Neural crest cell (in vitro differentiated cells): ENCODE results near the gene BTNL8. TPM values are rescaled to one million over a fixed set of nuclear protein-coding genes. Genes with fewer than 3 reads are reported as not detected.

Experiments used
- DNase-seq: peaks from one replicate; pipeline ENCODE4 v3.0.0; 2021; ENCODE audit warnings: low read depth, mixed read lengths, low spot score
- H3K27ac Mint-ChIP-seq: one replicate; pipeline ENCODE4 v1.8.0; 2021; ENCODE audit warnings: mild to moderate bottlenecking, mixed read lengths; ENCODE audit not compliant: unreplicated experiment
- H3K27me3 Mint-ChIP-seq: 2 replicates; pipeline ENCODE4 v1.8.0; 2021; ENCODE audit warnings: low read depth, mild to moderate bottlenecking, mixed read lengths
- H3K36me3 Mint-ChIP-seq: 2 replicates; pipeline ENCODE4 v1.8.0; 2021; ENCODE audit warnings: low read depth, mild to moderate bottlenecking, mixed read lengths
- H3K4me1 Mint-ChIP-seq: 2 replicates; pipeline ENCODE4 v1.8.0; 2021; ENCODE audit warnings: mixed read lengths
- H3K4me3 Mint-ChIP-seq: one replicate; pipeline ENCODE4 v1.8.0; 2021; ENCODE audit warnings: mild to moderate bottlenecking, mixed read lengths
- H3K9me3 Mint-ChIP-seq: 2 replicates; pipeline ENCODE4 v1.8.0; 2021; ENCODE audit warnings: mixed read lengths
- total RNA-seq: library from RNA; stranded (reverse); gene quantifications from 2 replicates; pipeline ENCODE4 v1.2.1, GENCODE V29; 2021
- TF ChIP-seq, protein P1 (sequence below): fragments of 200-600 bp; sonication (generic); conservative IDR thresholded peaks from 2 replicates; pipeline ENCODE4 v1.5.0; 2021; ENCODE audit warnings: antibody characterized with exemption, mild to moderate bottlenecking

The BTNL8 gene
- total RNA-seq, 1 donor from 2014 or later, result not detected

- Mint-ChIP-seq H3K27me3 (peaks cover 33% of the 10 kb centered on the region), H3K4me3 (no peak overlapping the region), H3K27ac (no peak overlapping the region), H3K36me3 (no peaks in the 10 kb centered on the region), H3K9me3 (no peaks in the 10 kb centered on the region), H3K4me1 (peaks cover 5% of the 10 kb centered on the region)
- DNase-seq, result no peak
- TF ChIP-seq, protein P1, sequence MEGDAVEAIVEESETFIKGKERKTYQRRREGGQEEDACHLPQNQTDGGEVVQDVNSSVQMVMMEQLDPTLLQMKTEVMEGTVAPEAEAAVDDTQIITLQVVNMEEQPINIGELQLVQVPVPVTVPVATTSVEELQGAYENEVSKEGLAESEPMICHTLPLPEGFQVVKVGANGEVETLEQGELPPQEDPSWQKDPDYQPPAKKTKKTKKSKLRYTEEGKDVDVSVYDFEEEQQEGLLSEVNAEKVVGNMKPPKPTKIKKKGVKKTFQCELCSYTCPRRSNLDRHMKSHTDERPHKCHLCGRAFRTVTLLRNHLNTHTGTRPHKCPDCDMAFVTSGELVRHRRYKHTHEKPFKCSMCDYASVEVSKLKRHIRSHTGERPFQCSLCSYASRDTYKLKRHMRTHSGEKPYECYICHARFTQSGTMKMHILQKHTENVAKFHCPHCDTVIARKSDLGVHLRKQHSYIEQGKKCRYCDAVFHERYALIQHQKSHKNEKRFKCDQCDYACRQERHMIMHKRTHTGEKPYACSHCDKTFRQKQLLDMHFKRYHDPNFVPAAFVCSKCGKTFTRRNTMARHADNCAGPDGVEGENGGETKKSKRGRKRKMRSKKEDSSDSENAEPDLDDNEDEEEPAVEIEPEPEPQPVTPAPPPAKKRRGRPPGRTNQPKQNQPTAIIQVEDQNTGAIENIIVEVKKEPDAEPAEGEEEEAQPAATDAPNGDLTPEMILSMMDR, result no peak
Measured at GRCh38 chr5:180865981-180866695, 32.8 kb upstream of the BTNL8 start.

- Mint-ChIP-seq H3K4me1 (peaks cover 5% of the 10 kb centered on the region), H3K4me3 (no peak overlapping the region), H3K27me3 (peaks cover 33% of the 10 kb centered on the region), H3K9me3 (no peaks in the 10 kb centered on the region), H3K36me3 (no peaks in the 10 kb centered on the region), H3K27ac (no peak overlapping the region)
- TF ChIP-seq, protein P1, result no peak
- DNase-seq, result no peak
Measured at GRCh38 chr5:180866985-180867384, 32.0 kb upstream of the BTNL8 start.

- Mint-ChIP-seq H3K4me1 (peaks cover 11% of the 10 kb centered on the region), H3K9me3 (no peaks in the 10 kb centered on the region), H3K27me3 (peaks cover 29% of the 10 kb centered on the region), H3K36me3 (no peaks in the 10 kb centered on the region), H3K4me3 (peak overlapping the region; percentile 1), H3K27ac (no peak overlapping the region)
- TF ChIP-seq, protein P1, result peak; percentile 84
- peak; percentile 94 for DNase-seq
Measured at GRCh38 chr5:180868960-180869359, 30.0 kb upstream of the BTNL8 start.

DNA sequence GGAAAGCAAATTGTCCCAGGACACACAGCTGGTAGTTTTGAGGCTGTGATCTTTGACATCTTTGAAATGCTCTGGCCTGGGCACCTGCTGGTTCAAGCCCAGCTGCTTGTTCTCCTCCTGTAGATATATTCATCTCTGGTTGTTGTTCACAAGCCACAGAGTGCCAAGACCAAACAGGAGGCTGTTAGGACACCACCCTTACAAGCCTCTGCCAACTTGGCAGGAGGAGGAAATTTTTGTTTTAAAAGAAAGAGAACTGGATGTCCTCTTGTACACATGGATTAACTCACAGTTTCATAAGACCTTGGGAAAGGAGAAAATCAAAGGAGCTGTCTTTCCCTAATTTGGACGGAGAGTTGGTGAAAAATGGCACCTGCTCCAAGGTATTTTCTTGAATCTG lies 29.4 kb upstream of the BTNL8 start:
- H3K9me3 Mint-ChIP-seq, result no peaks in the 10 kb centered on the region
- H3K36me3 Mint-ChIP-seq, result no peaks in the 10 kb centered on the region
- H3K27ac Mint-ChIP-seq, result no peak overlapping the region
- DNase-seq, result no peak
- H3K4me1 Mint-ChIP-seq, result peaks cover 14% of the 10 kb centered on the region
- peaks cover 29% of the 10 kb centered on the region for H3K27me3 Mint-ChIP-seq
- TF ChIP-seq, protein P1, result no peak
- H3K4me3 Mint-ChIP-seq, result no peak overlapping the region

- Mint-ChIP-seq H3K4me1 (peaks cover 14% of the 10 kb centered on the region), H3K9me3 (no peaks in the 10 kb centered on the region), H3K27ac (no peak overlapping the region), H3K36me3 (no peaks in the 10 kb centered on the region), H3K27me3 (peaks cover 28% of the 10 kb centered on the region), H3K4me3 (no peak overlapping the region)
- TF ChIP-seq, protein P1, result no peak
- no peak for DNase-seq
Measured at GRCh38 chr5:180870276-180871068, 28.5 kb upstream of the BTNL8 start.
